HK-2 (cell line): Measurements from ENCODE around the gene ANKS4B.

Experiments
- DNase-seq: peaks from one replicate; pipeline ENCODE4 v3.0.0-alpha.2; 2018; ENCODE audit not compliant: unreplicated experiment

ANKS4B gene

GRCh38 chr16:21300309-21301167, 67.0 kb downstream of the ANKS4B start:
- DNase-seq: peak; percentile 89

GRCh38 chr16:21301168-21301894, 67.8 kb downstream of the ANKS4B start:
- peak; percentile 81 for DNase-seq

GRCh38 chr16:21301895-21302291, 68.4 kb downstream of the ANKS4B start:
- no peak for DNase-seq

- no peak for DNase-seq
Observed at GRCh38 chr16:21302454-21302853, 69.0 kb downstream of the ANKS4B start.

DNA sequence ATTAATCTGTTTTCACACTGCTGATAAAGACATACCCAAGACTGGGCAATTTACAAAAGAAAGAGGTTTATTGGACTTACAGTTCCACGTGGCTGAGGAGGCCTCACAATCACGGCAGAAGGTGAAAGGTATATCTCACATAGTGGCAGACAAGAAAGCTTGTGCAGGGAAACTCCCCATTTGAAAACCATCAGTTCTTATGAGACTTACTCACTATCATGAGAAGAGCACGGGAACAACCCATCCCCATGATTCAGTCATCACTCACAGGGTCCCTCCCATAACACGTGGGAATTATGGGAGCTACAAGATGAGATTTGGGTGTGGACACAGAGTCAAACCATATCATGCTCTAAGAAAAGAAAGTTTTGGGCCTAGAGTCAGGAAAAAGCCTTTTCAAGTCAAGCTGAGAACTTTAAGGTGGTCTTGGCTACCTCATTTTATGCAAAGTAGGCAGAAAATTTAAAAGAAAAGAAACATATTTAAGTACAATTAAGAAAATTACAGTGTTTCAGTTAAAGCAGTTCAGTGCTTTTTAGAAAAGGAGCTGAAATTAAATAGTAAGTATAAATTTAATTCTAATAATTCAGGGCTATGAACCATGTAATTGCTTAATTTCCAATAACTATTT, 69.5 kb downstream of the ANKS4B start:
- DNase-seq: peak; percentile 39
